Lower lobe of right lung (tissue), 2 donors: Measurements from ENCODE around the gene WDR77. TPM values are rescaled to one million over a fixed set of nuclear protein-coding genes. Genes with fewer than 3 reads are reported as not detected.

Experiments used
- ATAC-seq, 2 donors: fragments of 200-7000 bp; cut with Tn5 transposase; one replicate each; pipeline ENCODE4 v1.9.1; 2020 to 2022; ENCODE audit warnings: mild to moderate bottlenecking in 2 of 2, moderate library complexity in 2 of 2
- DNase-seq: peaks from one replicate; pipeline ENCODE4 v3.0.0-alpha.2; 2020
- H3K27ac ChIP-seq: fragments of 200-600 bp; one replicate; pipeline ENCODE4 v1.8.0; 2022
- H3K27me3 ChIP-seq: fragments of 200-600 bp; one replicate; pipeline ENCODE4 v1.8.0; 2022; ENCODE audit warnings: low read depth
- H3K36me3 ChIP-seq: fragments of 200-600 bp; one replicate; pipeline ENCODE4 v1.8.0; 2022; ENCODE audit warnings: mild to moderate bottlenecking
- H3K4me1 ChIP-seq: fragments of 200-600 bp; one replicate; pipeline ENCODE4 v1.8.0; 2022
- H3K4me3 ChIP-seq: fragments of 200-600 bp; one replicate; pipeline ENCODE4 v1.8.0; 2022; ENCODE audit warnings: mild to moderate bottlenecking
- H3K9me3 ChIP-seq: fragments of 200-600 bp; one replicate; pipeline ENCODE4 v1.8.0; 2022
- intact Hi-C: fragments of 100-400 bp; cut with DNase I; formaldehyde crosslinking; loops from one replicate; pipeline ENCODE4 v1.11.0; 2022
- total RNA-seq: library from RNA; stranded (reverse); fragmentation: NEBNext Ultra II Directional; extraction: Animal tissue kit (Norgen Biotek cat#: 25700); gene quantifications from one replicate; pipeline ENCODE4 v1.2.1, GENCODE V29; 2021
- TF ChIP-seq, protein P1 (sequence below): fragments of 200-600 bp; IDR thresholded peaks from one replicate; pipeline ENCODE4 v1.8.0; 2022; ENCODE audit warnings: antibody characterized with exemption, mild to moderate bottlenecking
- donor health status: DM: no; HTN: yes; CAD: no; lungs with severe emphysema.

Gene WDR77
- total RNA-seq, 1 donor from 2014 or later, result 15.1 TPM

DNA sequence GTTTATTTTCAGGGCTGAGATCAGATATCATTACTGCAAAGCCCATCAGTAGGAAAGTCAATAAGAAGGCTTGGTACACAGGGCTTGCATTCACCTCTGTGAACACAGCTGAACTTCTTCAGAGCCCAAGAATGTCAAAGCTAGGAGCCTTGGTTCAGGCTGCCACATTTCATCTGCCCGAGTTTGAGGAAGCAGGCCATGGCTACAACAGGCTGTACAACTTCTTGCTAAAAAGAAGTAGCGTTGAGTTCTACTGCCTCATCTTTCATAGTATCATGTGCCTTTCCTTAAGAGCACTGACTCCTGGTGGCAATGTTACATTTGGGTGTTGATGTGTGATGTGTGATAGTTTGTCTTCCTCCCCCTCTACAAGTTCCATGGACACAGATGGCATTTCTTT is 34.8 kb upstream of the WDR77 start:
- TF ChIP-seq, protein P1, sequence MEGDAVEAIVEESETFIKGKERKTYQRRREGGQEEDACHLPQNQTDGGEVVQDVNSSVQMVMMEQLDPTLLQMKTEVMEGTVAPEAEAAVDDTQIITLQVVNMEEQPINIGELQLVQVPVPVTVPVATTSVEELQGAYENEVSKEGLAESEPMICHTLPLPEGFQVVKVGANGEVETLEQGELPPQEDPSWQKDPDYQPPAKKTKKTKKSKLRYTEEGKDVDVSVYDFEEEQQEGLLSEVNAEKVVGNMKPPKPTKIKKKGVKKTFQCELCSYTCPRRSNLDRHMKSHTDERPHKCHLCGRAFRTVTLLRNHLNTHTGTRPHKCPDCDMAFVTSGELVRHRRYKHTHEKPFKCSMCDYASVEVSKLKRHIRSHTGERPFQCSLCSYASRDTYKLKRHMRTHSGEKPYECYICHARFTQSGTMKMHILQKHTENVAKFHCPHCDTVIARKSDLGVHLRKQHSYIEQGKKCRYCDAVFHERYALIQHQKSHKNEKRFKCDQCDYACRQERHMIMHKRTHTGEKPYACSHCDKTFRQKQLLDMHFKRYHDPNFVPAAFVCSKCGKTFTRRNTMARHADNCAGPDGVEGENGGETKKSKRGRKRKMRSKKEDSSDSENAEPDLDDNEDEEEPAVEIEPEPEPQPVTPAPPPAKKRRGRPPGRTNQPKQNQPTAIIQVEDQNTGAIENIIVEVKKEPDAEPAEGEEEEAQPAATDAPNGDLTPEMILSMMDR, result no peak
- intact Hi-C loops, result loop anchor here (10.0 kb wide), 1 partner anchor 281 kb away; no protein-coding TSS in a partner anchor
- no peak for ATAC-seq

DNA sequence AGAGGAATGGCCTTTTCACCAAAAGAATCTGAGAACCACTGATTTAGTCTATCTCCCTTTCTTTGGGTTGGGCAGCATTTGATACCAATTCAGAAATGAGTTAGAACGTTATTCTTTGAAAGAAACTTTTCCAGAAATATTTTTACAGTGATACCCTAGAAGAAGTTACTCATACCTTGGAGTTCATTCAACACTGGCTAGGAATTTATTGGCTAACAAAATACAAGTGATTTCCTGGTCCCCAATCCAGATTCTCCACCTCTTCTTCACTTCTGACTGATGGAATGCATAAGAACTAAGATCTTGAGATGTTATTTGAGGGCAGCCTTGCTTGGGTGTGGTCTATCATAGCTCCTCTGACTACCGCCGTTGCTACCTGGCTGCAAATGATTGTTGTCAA is 34.1 kb upstream of the WDR77 start:
- DNase-seq (no peak), ATAC-seq (no peak)
- no peak overlapping the region for H3K4me3 ChIP-seq
- TF ChIP-seq, protein P1, result no peak
- intact Hi-C loops, result loop anchor here (10.0 kb wide), 1 partner anchor 282 kb away; no protein-coding TSS in a partner anchor
- no peaks in the 10 kb centered on the region for H3K27me3 ChIP-seq
- peaks cover 18% of the 10 kb centered on the region for H3K4me1 ChIP-seq
- no peaks in the 10 kb centered on the region for H3K9me3 ChIP-seq
- H3K27ac ChIP-seq, result no peak overlapping the region
- H3K36me3 ChIP-seq, result peaks cover 7% of the 10 kb centered on the region

More for the DNA sequence above, 34.8 kb upstream of the WDR77 start:
- H3K27ac ChIP-seq, result no peak overlapping the region
- no peak overlapping the region for H3K4me3 ChIP-seq
- H3K27me3 ChIP-seq, result no peaks in the 10 kb centered on the region
- peaks cover 18% of the 10 kb centered on the region for H3K4me1 ChIP-seq
- no peaks in the 10 kb centered on the region for H3K36me3 ChIP-seq
- no peaks in the 10 kb centered on the region for H3K9me3 ChIP-seq
- no peak for DNase-seq

DNA sequence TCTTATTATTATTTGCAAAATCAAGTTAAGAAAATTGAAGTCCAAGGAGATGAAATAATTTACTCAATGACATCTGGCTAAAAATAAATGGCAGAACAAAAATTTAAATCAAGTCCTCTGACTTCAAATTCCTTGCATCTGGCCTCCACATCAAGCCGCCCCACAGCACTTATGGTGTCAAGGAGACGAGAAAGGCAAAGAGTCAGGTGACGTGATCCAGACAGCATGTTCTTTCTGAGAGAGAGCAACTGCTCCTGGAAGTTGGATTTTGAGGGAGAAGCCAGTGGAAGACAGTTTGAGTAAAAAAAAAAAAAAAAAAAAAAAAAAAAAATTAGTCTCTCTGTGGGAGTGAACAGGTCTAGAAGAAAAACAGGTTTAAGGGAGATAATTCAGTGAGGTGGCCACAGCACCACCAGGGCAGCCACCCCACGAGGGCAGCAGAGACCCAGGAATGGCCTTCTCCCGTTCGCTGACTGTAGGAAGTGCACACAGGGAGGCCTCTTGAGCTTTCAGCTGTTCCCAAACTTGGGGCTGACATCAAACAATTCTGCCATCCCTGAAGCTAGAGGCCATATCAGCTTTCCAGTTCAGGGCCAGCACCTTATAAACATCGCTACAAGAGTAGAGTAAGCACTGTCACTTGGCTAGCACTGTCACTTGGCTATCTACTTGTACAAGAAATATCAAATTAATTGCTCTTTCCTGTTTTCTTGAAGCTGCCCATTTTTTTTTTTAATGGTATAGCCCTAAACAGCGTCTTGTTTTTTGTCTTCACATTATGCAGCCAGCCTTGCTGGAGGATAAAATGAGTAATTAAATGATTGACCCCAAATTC is 32.5 kb upstream of the WDR77 start:
- intact Hi-C loops, result loop anchor here (10.0 kb wide), 1 partner anchor 283 kb away; no protein-coding TSS in a partner anchor
- peak; percentile 94 to 95 for ATAC-seq
- no peaks in the 10 kb centered on the region for H3K9me3 ChIP-seq
- no peak overlapping the region for H3K27ac ChIP-seq
- H3K4me3 ChIP-seq, result no peak overlapping the region
- H3K27me3 ChIP-seq, result no peaks in the 10 kb centered on the region
- TF ChIP-seq, protein P1, result peak; percentile 75
- H3K4me1 ChIP-seq, result peaks cover 21% of the 10 kb centered on the region
- peaks cover 12% of the 10 kb centered on the region for H3K36me3 ChIP-seq
- DNase-seq, result peak; percentile 88

DNA sequence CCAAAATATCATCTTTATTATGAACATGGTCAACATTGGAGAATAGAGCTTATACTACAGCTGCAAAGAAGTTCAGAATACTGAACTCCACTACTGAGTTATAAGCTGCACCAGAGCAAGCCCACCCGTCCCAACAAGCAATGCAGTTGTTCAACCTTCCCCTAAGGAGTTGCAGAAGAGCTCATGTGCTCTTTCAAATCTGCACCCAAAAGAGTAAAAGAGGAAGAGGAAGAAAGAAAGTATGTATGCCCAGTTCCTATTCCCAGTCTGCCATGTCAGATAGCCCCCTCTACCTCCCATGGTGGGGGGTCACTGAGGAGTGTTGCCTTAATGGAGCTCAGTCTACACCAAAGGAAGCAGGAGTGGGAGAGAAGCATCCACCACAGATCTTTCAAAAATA is 31.6 kb upstream of the WDR77 start:
- Histone ChIP-seq H3K4me1 (peaks cover 29% of the 10 kb centered on the region), H3K27me3 (no peaks in the 10 kb centered on the region), H3K9me3 (no peaks in the 10 kb centered on the region), H3K27ac (no peak overlapping the region), H3K36me3 (peaks cover 12% of the 10 kb centered on the region), H3K4me3 (no peak overlapping the region)
- intact Hi-C loops, result loop anchor here (10.0 kb wide), 1 partner anchor 284 kb away; no protein-coding TSS in a partner anchor
- ATAC-seq (peak; percentile 12 to 30), DNase-seq (no peak)
- TF ChIP-seq, protein P1, result no peak

DNA sequence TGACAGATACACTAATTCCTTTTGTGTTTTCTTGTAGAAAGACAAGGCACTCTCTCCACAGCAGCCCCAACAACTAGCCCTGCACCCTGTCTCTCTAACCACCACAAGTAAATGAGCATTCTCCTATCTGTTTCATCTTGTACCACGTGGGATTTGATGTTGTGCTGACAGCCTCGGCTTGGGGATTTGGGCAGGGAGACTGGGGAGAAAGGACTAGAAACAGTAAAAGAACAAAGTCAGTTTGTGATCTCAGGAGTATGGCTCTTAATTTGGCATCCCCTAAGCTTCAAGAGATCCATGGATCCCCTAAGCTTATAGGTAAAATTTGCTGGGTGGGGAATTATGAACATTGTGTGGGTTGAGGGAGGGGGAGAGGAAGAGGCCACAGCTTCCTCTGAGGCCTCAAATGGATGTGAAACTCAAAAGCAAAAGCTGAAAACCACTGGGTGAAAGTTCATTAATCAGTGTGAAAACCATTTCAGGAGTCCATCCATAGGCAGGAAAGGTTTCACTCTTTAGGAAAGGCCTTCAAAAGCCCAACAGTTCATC is 27.8 kb upstream of the WDR77 start:
- Histone ChIP-seq H3K27ac (peak overlapping the region; percentile 83), H3K4me1 (peaks cover 35% of the 10 kb centered on the region), H3K4me3 (no peak overlapping the region), H3K9me3 (no peaks in the 10 kb centered on the region), H3K27me3 (no peaks in the 10 kb centered on the region), H3K36me3 (peaks cover 12% of the 10 kb centered on the region)
- DNase-seq (no peak), ATAC-seq (peak; percentile 37 to 48)
- intact Hi-C loops, result no loop called here
- TF ChIP-seq, protein P1, result no peak
